ENCODE measurements around the gene CSRP1. TPM values are rescaled to one million over a fixed set of nuclear protein-coding genes. Genes with fewer than 3 reads are reported as not detected.
"Not testable (repeated sequence)": the region's sequence is repeated elsewhere in the genome, so short reads cannot be mapped to it uniquely, and the experiment has no call there.

The CSRP1 gene
- total RNA-seq, 4 donors from 2014 or later: 913 to 2,516 (median 1,349) TPM

DNA sequence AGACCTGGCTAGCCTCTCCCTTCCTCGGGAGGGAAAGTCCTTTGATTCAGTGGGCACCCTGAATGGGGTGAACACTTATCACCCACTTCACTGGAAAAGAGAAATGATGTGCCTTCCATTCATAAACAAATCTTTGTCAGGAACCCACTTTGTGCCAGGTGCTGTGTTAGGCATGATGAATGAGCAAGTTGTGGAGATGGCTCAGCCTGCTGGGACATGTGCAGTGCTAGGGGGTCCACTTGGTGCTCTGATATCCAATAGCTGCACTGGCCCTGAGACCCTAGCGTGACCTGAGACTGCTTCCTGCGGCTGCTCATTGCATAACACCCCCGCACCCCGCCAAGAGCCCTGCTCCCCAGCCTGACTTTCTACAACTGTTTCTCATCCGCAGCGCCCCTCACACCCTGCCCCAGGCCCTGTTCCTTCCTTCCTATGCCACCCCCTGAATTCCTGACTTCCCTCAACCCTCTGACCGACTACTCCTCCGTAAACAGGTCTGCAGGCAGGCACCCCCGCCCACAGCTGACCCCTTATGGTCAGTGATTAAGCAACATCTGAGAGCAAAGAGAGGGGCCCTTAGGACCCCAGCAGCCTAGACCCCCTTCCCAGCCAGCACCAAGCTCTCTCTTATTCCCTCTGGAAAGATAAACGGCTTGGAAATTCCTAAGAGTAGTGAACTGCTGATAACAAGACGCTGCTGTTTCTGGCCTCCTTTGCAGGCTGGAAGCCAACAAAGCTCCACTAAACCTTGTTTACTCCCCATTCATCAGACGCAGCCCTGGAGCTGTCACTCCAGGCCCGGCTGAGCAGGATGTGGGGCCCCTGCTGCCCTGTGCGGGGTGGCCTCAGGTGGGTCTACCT lies 12.9 kb downstream of the CSRP1 start:
- TF ChIP-seq POLR2A (IDR thresholded peaks at IDR 0.05): no peak
- TF ChIP-seq, protein P1, sequence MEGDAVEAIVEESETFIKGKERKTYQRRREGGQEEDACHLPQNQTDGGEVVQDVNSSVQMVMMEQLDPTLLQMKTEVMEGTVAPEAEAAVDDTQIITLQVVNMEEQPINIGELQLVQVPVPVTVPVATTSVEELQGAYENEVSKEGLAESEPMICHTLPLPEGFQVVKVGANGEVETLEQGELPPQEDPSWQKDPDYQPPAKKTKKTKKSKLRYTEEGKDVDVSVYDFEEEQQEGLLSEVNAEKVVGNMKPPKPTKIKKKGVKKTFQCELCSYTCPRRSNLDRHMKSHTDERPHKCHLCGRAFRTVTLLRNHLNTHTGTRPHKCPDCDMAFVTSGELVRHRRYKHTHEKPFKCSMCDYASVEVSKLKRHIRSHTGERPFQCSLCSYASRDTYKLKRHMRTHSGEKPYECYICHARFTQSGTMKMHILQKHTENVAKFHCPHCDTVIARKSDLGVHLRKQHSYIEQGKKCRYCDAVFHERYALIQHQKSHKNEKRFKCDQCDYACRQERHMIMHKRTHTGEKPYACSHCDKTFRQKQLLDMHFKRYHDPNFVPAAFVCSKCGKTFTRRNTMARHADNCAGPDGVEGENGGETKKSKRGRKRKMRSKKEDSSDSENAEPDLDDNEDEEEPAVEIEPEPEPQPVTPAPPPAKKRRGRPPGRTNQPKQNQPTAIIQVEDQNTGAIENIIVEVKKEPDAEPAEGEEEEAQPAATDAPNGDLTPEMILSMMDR (IDR thresholded peaks at IDR 0.05): no peak
- intact Hi-C loops (cut with DNase I; ENCODE audit: low total_unique reads): no loop called here
- peak; percentile 78 to 84 for DNase-seq
- Histone ChIP-seq H3K27me3 (no peaks in the 10 kb centered on the region), H3K9me3 (no peaks in the 10 kb centered on the region), H3K36me3 (no peaks in the 10 kb centered on the region), H3K4me3 (peak overlapping the region in 1 of 2 donors; percentile 3), H3K27ac (peak overlapping the region; percentile 97 to 99), H3K4me1 (peaks cover 48 to 67% of the 10 kb centered on the region in 2 donors)

DNA sequence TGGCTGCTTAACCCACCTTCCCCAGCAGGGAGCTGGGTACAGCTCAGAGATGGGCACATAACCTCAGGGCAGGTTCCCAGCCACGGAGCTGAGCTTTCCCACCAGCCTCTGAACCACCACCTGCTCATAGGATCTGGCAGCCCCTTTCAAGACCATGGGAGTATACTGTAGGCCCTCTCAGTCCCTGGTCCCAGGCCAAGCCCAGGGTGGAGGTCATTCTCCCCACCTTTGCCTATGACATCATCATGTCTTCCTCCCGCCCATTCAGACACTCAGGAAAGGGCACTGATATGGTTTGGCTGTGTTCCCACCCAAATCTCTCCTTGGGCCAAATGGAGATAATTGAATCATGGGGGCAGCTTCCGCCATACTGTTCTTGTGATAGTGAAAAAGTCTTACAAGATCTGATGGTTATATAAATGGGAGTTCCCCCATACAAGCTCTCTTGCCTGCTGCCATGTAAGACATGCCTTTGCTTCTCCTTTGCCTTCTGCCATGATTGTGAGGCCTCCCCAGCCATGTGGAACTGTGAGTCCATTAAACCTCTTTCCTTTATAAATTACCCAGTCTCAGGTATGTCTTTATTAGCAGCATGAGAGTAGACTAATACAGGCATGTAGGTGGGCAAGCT lies 13.8 kb downstream of the CSRP1 start:
- H3K36me3 ChIP-seq; intact Hi-C loops (cut with DNase I; ENCODE audit: low total_unique reads); H3K27me3 ChIP-seq; H3K9me3 ChIP-seq; H3K4me3 ChIP-seq; DNase-seq: not testable (repeated sequence)
- Histone ChIP-seq H3K4me1 (peaks cover 49 to 71% of the 10 kb centered on the region in 2 donors), H3K27ac (peak overlapping the region; percentile 97 to 99)

DNA sequence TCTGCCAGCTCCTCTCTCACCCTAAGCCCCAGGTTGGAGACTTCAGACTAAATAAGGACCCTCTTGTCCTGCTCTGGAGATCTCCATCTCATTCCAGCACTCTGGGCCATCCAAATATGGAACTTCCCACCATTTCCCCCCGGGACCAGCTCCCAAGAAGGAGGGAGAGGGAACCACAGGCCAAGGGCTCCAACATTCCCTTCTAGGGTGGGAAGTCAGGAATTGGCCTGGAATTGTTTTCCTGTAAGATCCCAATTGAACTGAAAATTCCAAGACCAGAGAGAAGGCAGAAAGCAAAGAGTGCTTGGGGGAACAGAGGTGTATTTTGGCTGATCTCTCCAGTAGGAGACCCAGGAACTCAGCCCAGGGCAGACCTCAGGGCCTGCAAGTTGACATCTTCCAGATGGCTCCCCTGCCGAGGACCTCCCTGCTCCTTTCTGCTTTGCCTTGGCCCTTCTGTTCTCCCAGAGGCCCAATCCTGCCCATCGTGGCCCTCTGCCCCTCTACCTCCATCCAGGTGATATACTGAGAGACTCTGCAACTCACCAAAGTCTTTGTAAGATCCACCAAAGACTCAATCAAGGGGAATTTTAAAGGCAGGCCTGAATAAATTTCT lies 14.9 kb downstream of the CSRP1 start:
- Histone ChIP-seq H3K36me3 (no peaks in the 10 kb centered on the region), H3K27me3 (no peaks in the 10 kb centered on the region), H3K9me3 (no peaks in the 10 kb centered on the region), H3K4me1 (peaks cover 49 to 80% of the 10 kb centered on the region in 2 donors), H3K27ac (peak overlapping the region; percentile 97 to 99), H3K4me3 (no peak overlapping the region)
- TF ChIP-seq, protein P1 (IDR thresholded peaks at IDR 0.05): no peak
- TF ChIP-seq POLR2A (IDR thresholded peaks at IDR 0.05): no peak
- intact Hi-C loops (cut with DNase I; ENCODE audit: low total_unique reads): no loop called here
- no peak for DNase-seq

DNA sequence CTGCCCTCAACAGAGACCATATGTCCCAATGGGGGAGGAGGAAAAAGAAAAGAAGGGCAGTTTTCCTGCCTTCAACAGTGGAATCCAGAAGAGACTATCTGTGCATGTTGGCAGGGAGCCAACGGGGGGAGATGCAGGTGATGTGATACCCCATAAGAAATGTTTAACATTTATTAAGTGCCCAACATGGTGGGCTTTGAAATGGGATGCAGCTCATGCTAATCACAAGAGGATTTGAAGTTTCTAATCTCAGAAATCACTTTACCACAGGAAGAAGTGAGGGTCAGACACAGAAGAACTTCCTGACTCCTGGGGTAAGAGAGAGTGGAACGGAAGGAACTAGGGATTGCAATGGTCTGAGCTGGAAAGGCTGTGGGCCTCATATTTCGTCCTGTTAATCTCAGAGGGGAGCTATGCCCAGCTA lies 16.2 kb downstream of the CSRP1 start:
- no peaks in the 10 kb centered on the region for H3K27me3 ChIP-seq
- intact Hi-C loops (cut with DNase I; ENCODE audit: low total_unique reads): no loop called here
- no peaks in the 10 kb centered on the region for H3K36me3 ChIP-seq
- H3K4me3 ChIP-seq: no peak overlapping the region
- TF ChIP-seq POLR2A (IDR thresholded peaks at IDR 0.05): no peak
- TF ChIP-seq, protein P1 (IDR thresholded peaks at IDR 0.05): no peak
- no peaks in the 10 kb centered on the region for H3K9me3 ChIP-seq
- H3K4me1 ChIP-seq: peaks cover 48 to 72% of the 10 kb centered on the region in 2 donors
- H3K27ac ChIP-seq: peak overlapping the region; percentile 97 to 99
- DNase-seq: no peak

DNA sequence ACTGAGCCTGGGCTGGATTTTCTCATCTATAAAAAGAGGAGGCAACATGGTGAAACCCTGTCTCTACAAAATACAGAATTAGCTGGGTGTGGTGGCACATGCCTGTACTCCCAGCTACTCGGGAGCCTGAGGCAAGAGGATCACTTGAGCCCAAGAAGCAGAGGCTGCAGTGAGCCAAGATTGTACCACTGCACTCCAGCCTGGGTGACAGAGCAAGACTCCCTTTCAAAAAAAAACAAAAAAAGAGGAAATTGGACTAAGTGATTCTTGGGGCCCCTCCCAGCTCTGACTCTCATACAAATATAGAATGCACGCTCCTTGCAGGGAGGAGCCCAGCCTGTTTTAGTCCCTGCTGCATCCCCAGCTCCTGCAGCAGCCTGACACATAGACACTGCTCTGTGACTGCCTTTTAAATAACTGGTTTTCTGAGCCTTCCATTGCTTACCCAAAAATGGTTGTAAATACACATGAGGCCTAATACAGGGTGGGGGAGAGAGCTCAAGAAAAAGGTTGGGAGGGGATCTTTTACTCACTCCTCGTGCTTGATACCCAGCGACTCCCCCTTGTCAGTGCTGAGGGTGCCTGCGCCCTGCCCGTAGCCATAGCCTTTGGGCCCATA lies 17.2 kb downstream of the CSRP1 start:
- no peak for DNase-seq
- Histone ChIP-seq H3K4me1 (peaks cover 39 to 62% of the 10 kb centered on the region in 2 donors), H3K4me3 (no peak overlapping the region), H3K27ac (peak overlapping the region; percentile 97 to 99), H3K36me3 (no peaks in the 10 kb centered on the region), H3K27me3 (no peaks in the 10 kb centered on the region), H3K9me3 (no peaks in the 10 kb centered on the region)
- TF ChIP-seq, protein P1 (IDR thresholded peaks at IDR 0.05): no peak
- TF ChIP-seq POLR2A (IDR thresholded peaks at IDR 0.05): no peak
- intact Hi-C loops (cut with DNase I; ENCODE audit: low total_unique reads): no loop called here
